ENCODE measurements around the gene NUDT8.
"Not testable (repeated sequence)": the region's sequence is repeated elsewhere in the genome, so short reads cannot be mapped to it uniquely, and the experiment has no call there.

The NUDT8 gene

GRCh38 chr11:67640758-67641337 lies 11.1 kb upstream of the NUDT8 start:
- DNase-seq (ENCODE audit: low spot score), result no peak
- TF ChIP-seq CTCF (IDR thresholded peaks at IDR 0.05; ENCODE audit: extremely low read depth, insufficient read depth, missing control alignments), result no peak
- in situ Hi-C loops (cut with MboI; ENCODE audit: low pct_unique_long_range_greater_than_20kb, low sequenced_read_pairs, unreplicated experiment), result no loop called here

- peak; percentile 63 for TF ChIP-seq CTCF (IDR thresholded peaks at IDR 0.05; ENCODE audit: extremely low read depth, insufficient read depth, missing control alignments)
- DNase-seq (ENCODE audit: low spot score), result no peak
- in situ Hi-C loops (cut with MboI; ENCODE audit: low pct_unique_long_range_greater_than_20kb, low sequenced_read_pairs, unreplicated experiment), result no loop called here
Measured at GRCh38 chr11:67640021-67640757, 10.5 kb upstream of the NUDT8 start.

GRCh38 chr11:67639438-67639859 lies 9.7 kb upstream of the NUDT8 start, which contains the start of gene TBX10:
TBX10 (minus strand) TSS chr11:67639763; CDS start chr11:67639472, 291 bp downstream.
- in situ Hi-C loops (cut with MboI; ENCODE audit: low pct_unique_long_range_greater_than_20kb, low sequenced_read_pairs, unreplicated experiment), result no loop called here
- no peak for DNase-seq (ENCODE audit: low spot score)
- no peak for TF ChIP-seq CTCF (IDR thresholded peaks at IDR 0.05; ENCODE audit: extremely low read depth, insufficient read depth, missing control alignments)

GRCh38 chr11:67638535-67639437 lies 9.0 kb upstream of the NUDT8 start:
- no peak for DNase-seq (ENCODE audit: low spot score)
- in situ Hi-C loops (cut with MboI; ENCODE audit: low pct_unique_long_range_greater_than_20kb, low sequenced_read_pairs, unreplicated experiment), result no loop called here

GRCh38 chr11:67637441-67637840 lies 7.7 kb upstream of the NUDT8 start:
- in situ Hi-C loops (cut with MboI; ENCODE audit: low pct_unique_long_range_greater_than_20kb, low sequenced_read_pairs, unreplicated experiment); DNase-seq (ENCODE audit: low spot score): not testable (repeated sequence)

More at GRCh38 chr11:67638535-67639437, 9.0 kb upstream of the NUDT8 start:
- TF ChIP-seq CTCF (IDR thresholded peaks at IDR 0.05; ENCODE audit: extremely low read depth, insufficient read depth, missing control alignments), result no peak

GRCh38 chr11:67636962-67637361 lies 7.2 kb upstream of the NUDT8 start:
- in situ Hi-C loops (cut with MboI; ENCODE audit: low pct_unique_long_range_greater_than_20kb, low sequenced_read_pairs, unreplicated experiment), result no loop called here
- DNase-seq (ENCODE audit: low spot score), result no peak
- TF ChIP-seq CTCF (IDR thresholded peaks at IDR 0.05; ENCODE audit: extremely low read depth, insufficient read depth, missing control alignments), result no peak
